ENCODE measurements around the gene ZNF76. TPM values are rescaled to one million over a fixed set of nuclear protein-coding genes. Genes with fewer than 3 reads are reported as not detected.
A peak's percentile ranks its signal among the peaks of the same experiment; 100 is the strongest.
"Not testable (repeated sequence)": the region's sequence is repeated elsewhere in the genome, so short reads cannot be mapped to it uniquely, and the experiment has no call there.

ZNF76 gene
- polyA plus RNA-seq, 1 donor: 35.7 TPM

- Histone ChIP-seq H3K36me3 (ENCODE audit: control insufficient read depth, insufficient read depth, low read length) (no peaks in the 10 kb centered on the region), H3K27ac (ENCODE audit: low read length) (no peak overlapping the region), H3K4me1 (ENCODE audit: control insufficient read depth, insufficient read depth, low read length) (no peaks in the 10 kb centered on the region), H3K27me3 (ENCODE audit: control insufficient read depth, insufficient read depth, low read length) (no peaks in the 10 kb centered on the region), H3K4me3 (ENCODE audit: low read length) (no peak overlapping the region), H3K9me3 (ENCODE audit: control insufficient read depth, low read depth, low read length) (peaks cover 10% of the 10 kb centered on the region)
- WGBS (ENCODE audit: insufficient coverage, low lambda C conversion rate): 100% methylated on average over 1 of the region's 7 CpGs
- peak; percentile 52 to 63 for DNase-seq
These were observed 68.0 kb downstream of the ZNF76 start for GRCh38 chr6:35327349-35328027.

- Histone ChIP-seq H3K27ac (ENCODE audit: low read length) (no peak overlapping the region), H3K4me1 (ENCODE audit: control insufficient read depth, insufficient read depth, low read length) (no peaks in the 10 kb centered on the region), H3K9me3 (ENCODE audit: control insufficient read depth, low read depth, low read length) (peaks cover 10% of the 10 kb centered on the region), H3K4me3 (ENCODE audit: low read length) (no peak overlapping the region), H3K36me3 (ENCODE audit: control insufficient read depth, insufficient read depth, low read length) (no peaks in the 10 kb centered on the region), H3K27me3 (ENCODE audit: control insufficient read depth, insufficient read depth, low read length) (no peaks in the 10 kb centered on the region)
- 80% methylated on average over 1 of the region's 1 CpG for WGBS (ENCODE audit: insufficient coverage, low lambda C conversion rate)
- DNase-seq: no peak
These were observed 68.7 kb downstream of the ZNF76 start for GRCh38 chr6:35328108-35328723.

- not testable (repeated sequence) for H3K4me3 ChIP-seq (ENCODE audit: low read length); DNase-seq
- WGBS (ENCODE audit: insufficient coverage, low lambda C conversion rate): 100% methylated on average over 1 of the region's 8 CpGs
These were observed 69.4 kb downstream of the ZNF76 start for GRCh38 chr6:35328965-35329364.

GRCh38 chr6:35330541-35331119 is 71.1 kb downstream of the ZNF76 start:
- Histone ChIP-seq H3K36me3 (ENCODE audit: control insufficient read depth, insufficient read depth, low read length) (no peaks in the 10 kb centered on the region), H3K27me3 (ENCODE audit: control insufficient read depth, insufficient read depth, low read length) (no peaks in the 10 kb centered on the region), H3K27ac (ENCODE audit: low read length) (no peak overlapping the region), H3K4me3 (ENCODE audit: low read length) (no peak overlapping the region), H3K9me3 (ENCODE audit: control insufficient read depth, low read depth, low read length) (peaks cover 10% of the 10 kb centered on the region), H3K4me1 (ENCODE audit: control insufficient read depth, insufficient read depth, low read length) (no peaks in the 10 kb centered on the region)
- WGBS (ENCODE audit: insufficient coverage, low lambda C conversion rate): 92% methylated on average over 2 of the region's 9 CpGs
- no peak for DNase-seq

More at GRCh38 chr6:35328965-35329364, 69.4 kb downstream of the ZNF76 start:
- not testable (repeated sequence) for H3K9me3 ChIP-seq (ENCODE audit: control insufficient read depth, low read depth, low read length); H3K4me1 ChIP-seq (ENCODE audit: control insufficient read depth, insufficient read depth, low read length); H3K36me3 ChIP-seq (ENCODE audit: control insufficient read depth, insufficient read depth, low read length); H3K27me3 ChIP-seq (ENCODE audit: control insufficient read depth, insufficient read depth, low read length); H3K27ac ChIP-seq (ENCODE audit: low read length)

- DNase-seq: peak in 1 of 2 donors; percentile 18
- not testable (repeated sequence) for H3K36me3 ChIP-seq (ENCODE audit: control insufficient read depth, insufficient read depth, low read length); H3K4me3 ChIP-seq (ENCODE audit: low read length); H3K9me3 ChIP-seq (ENCODE audit: control insufficient read depth, low read depth, low read length); H3K27me3 ChIP-seq (ENCODE audit: control insufficient read depth, insufficient read depth, low read length); H3K4me1 ChIP-seq (ENCODE audit: control insufficient read depth, insufficient read depth, low read length); H3K27ac ChIP-seq (ENCODE audit: low read length)
- WGBS (ENCODE audit: insufficient coverage, low lambda C conversion rate): no CpG with 5 or more reads among the region's 9 CpGs
These were observed 72.7 kb downstream of the ZNF76 start for GRCh38 chr6:35332074-35332887.

GRCh38 chr6:35341557-35341956 is 82.0 kb downstream of the ZNF76 start:
- H3K36me3 ChIP-seq (ENCODE audit: control insufficient read depth, insufficient read depth, low read length): peaks cover 14% of the 10 kb centered on the region
- H3K27me3 ChIP-seq (ENCODE audit: control insufficient read depth, insufficient read depth, low read length): no peaks in the 10 kb centered on the region
- H3K9me3 ChIP-seq (ENCODE audit: control insufficient read depth, low read depth, low read length): no peaks in the 10 kb centered on the region
- H3K4me3 ChIP-seq (ENCODE audit: low read length): no peak overlapping the region
- H3K4me1 ChIP-seq (ENCODE audit: control insufficient read depth, insufficient read depth, low read length): peaks cover 4% of the 10 kb centered on the region
- no peak overlapping the region for H3K27ac ChIP-seq (ENCODE audit: low read length)
- WGBS (ENCODE audit: insufficient coverage, low lambda C conversion rate): no CpG with 5 or more reads among the region's 13 CpGs
- DNase-seq: no peak

- 0% methylated on average over 3 of the region's 77 CpGs for WGBS (ENCODE audit: insufficient coverage, low lambda C conversion rate)
- Histone ChIP-seq H3K27ac (ENCODE audit: low read length) (peak within 1 kb of the TSS; percentile 53), H3K9me3 (ENCODE audit: control insufficient read depth, low read depth, low read length) (no peaks in the 10 kb centered on the region), H3K27me3 (ENCODE audit: control insufficient read depth, insufficient read depth, low read length) (no peaks in the 10 kb centered on the region), H3K4me3 (ENCODE audit: low read length) (peak within 1 kb of the TSS; percentile 86), H3K36me3 (ENCODE audit: control insufficient read depth, insufficient read depth, low read length) (peaks cover 22% of the 10 kb centered on the region), H3K4me1 (ENCODE audit: control insufficient read depth, insufficient read depth, low read length) (peaks cover 4% of the 10 kb centered on the region)
- DNase-seq: peak; percentile 96 to 97
These were observed 82.9 kb downstream of the ZNF76 start, which contains the start of gene PPARD for GRCh38 chr6:35342258-35343091. PPARD (plus strand) TSS chr6:35342558; CDS start chr6:35411088, 68,530 bp downstream.

- Histone ChIP-seq H3K27ac (ENCODE audit: low read length) (peak overlapping the region; percentile 53), H3K4me3 (ENCODE audit: low read length) (peak overlapping the region; percentile 86), H3K9me3 (ENCODE audit: control insufficient read depth, low read depth, low read length) (no peaks in the 10 kb centered on the region), H3K4me1 (ENCODE audit: control insufficient read depth, insufficient read depth, low read length) (peaks cover 8% of the 10 kb centered on the region), H3K36me3 (ENCODE audit: control insufficient read depth, insufficient read depth, low read length) (peaks cover 26% of the 10 kb centered on the region), H3K27me3 (ENCODE audit: control insufficient read depth, insufficient read depth, low read length) (no peaks in the 10 kb centered on the region)
- DNase-seq: peak; percentile 37 to 65
- WGBS (ENCODE audit: insufficient coverage, low lambda C conversion rate): 18% methylated on average over 5 of the region's 13 CpGs
These were observed 83.7 kb downstream of the ZNF76 start for GRCh38 chr6:35343092-35343834.

GRCh38 chr6:35343835-35344550 is 84.5 kb downstream of the ZNF76 start:
- Histone ChIP-seq H3K27me3 (ENCODE audit: control insufficient read depth, insufficient read depth, low read length) (no peaks in the 10 kb centered on the region), H3K36me3 (ENCODE audit: control insufficient read depth, insufficient read depth, low read length) (peaks cover 32% of the 10 kb centered on the region), H3K27ac (ENCODE audit: low read length) (no peak overlapping the region), H3K4me1 (ENCODE audit: control insufficient read depth, insufficient read depth, low read length) (peaks cover 13% of the 10 kb centered on the region), H3K4me3 (ENCODE audit: low read length) (peak overlapping the region; percentile 86), H3K9me3 (ENCODE audit: control insufficient read depth, low read depth, low read length) (no peaks in the 10 kb centered on the region)
- DNase-seq: no peak
- WGBS (ENCODE audit: insufficient coverage, low lambda C conversion rate): no CpG with 5 or more reads among the region's 6 CpGs
